Activated naive CD8-positive, alpha-beta T cell treated with anti-CD3 and anti-CD28 coated beads, Interleukin-2, amount 50 U/mL, for 24 hours (primary cell): Measurements from ENCODE around the gene TPCN2.
A peak's percentile ranks its signal among the peaks of the same experiment; 100 is the strongest.

Source experiments
- ATAC-seq: fragments of 150-1000 bp; cut with Tn5 transposase; one replicate; pipeline ENCODE4 v1.10.0; 2021
- DNase-seq: peaks from one replicate; pipeline ENCODE4 v3.0.0; 2021
- H3K27ac Mint-ChIP-seq: one replicate; pipeline ENCODE4 v1.8.0; 2021; ENCODE audit warnings: mild to moderate bottlenecking, mixed read lengths
- H3K27me3 Mint-ChIP-seq: one replicate; pipeline ENCODE4 v1.8.0; 2021; ENCODE audit warnings: mixed read lengths
- H3K36me3 Mint-ChIP-seq: one replicate; pipeline ENCODE4 v1.8.0; 2021; ENCODE audit warnings: low read depth, mixed read lengths
- H3K4me1 Mint-ChIP-seq: one replicate; pipeline ENCODE4 v1.8.0; 2021; ENCODE audit warnings: mixed read lengths
- H3K4me3 Mint-ChIP-seq: one replicate; pipeline ENCODE4 v1.8.0; 2021; ENCODE audit warnings: mild to moderate bottlenecking, moderate library complexity, mixed read lengths
- H3K9me3 Mint-ChIP-seq: one replicate; pipeline ENCODE4 v1.8.0; 2021; ENCODE audit warnings: mixed read lengths

The TPCN2 gene

GRCh38 chr11:69092263-69092662 is 43.5 kb downstream of the TPCN2 start:
- ATAC-seq (no peak), DNase-seq (no peak)
- Mint-ChIP-seq H3K36me3 (peaks cover 9% of the 10 kb centered on the region), H3K4me1 (no peaks in the 10 kb centered on the region), H3K27me3 (no peaks in the 10 kb centered on the region), H3K9me3 (no peaks in the 10 kb centered on the region), H3K4me3 (no peak overlapping the region), H3K27ac (no peak overlapping the region)

GRCh38 chr11:69093106-69093505 is 44.4 kb downstream of the TPCN2 start:
- no peak overlapping the region for H3K4me3 Mint-ChIP-seq

GRCh38 chr11:69094111-69094914 is 45.6 kb downstream of the TPCN2 start:
- Mint-ChIP-seq H3K27ac (no peak overlapping the region), H3K4me3 (no peak overlapping the region), H3K4me1 (no peaks in the 10 kb centered on the region), H3K9me3 (no peaks in the 10 kb centered on the region), H3K27me3 (no peaks in the 10 kb centered on the region), H3K36me3 (peaks cover 7% of the 10 kb centered on the region)
- DNase-seq (no peak), ATAC-seq (peak; percentile 16)

More at GRCh38 chr11:69093106-69093505, 44.4 kb downstream of the TPCN2 start:
- H3K27me3 Mint-ChIP-seq = no peaks in the 10 kb centered on the region
- no peak for ATAC-seq
- DNase-seq = no peak
- no peaks in the 10 kb centered on the region for H3K4me1 Mint-ChIP-seq
- H3K27ac Mint-ChIP-seq = no peak overlapping the region
- peaks cover 9% of the 10 kb centered on the region for H3K36me3 Mint-ChIP-seq
- no peaks in the 10 kb centered on the region for H3K9me3 Mint-ChIP-seq

- no peak overlapping the region for H3K27ac Mint-ChIP-seq
- no peaks in the 10 kb centered on the region for H3K9me3 Mint-ChIP-seq
- H3K4me1 Mint-ChIP-seq = no peaks in the 10 kb centered on the region
Measured at GRCh38 chr11:69094915-69095290, 46.2 kb downstream of the TPCN2 start.

GRCh38 chr11:69095300-69095699 is 46.6 kb downstream of the TPCN2 start:
- ATAC-seq (no peak), DNase-seq (no peak)
- H3K36me3 Mint-ChIP-seq = peaks cover 7% of the 10 kb centered on the region
- H3K9me3 Mint-ChIP-seq = no peaks in the 10 kb centered on the region
- no peaks in the 10 kb centered on the region for H3K4me1 Mint-ChIP-seq
- no peaks in the 10 kb centered on the region for H3K27me3 Mint-ChIP-seq
- H3K27ac Mint-ChIP-seq = no peak overlapping the region
- H3K4me3 Mint-ChIP-seq = no peak overlapping the region

More at GRCh38 chr11:69094915-69095290, 46.2 kb downstream of the TPCN2 start:
- Mint-ChIP-seq H3K4me3 (no peak overlapping the region), H3K27me3 (no peaks in the 10 kb centered on the region), H3K36me3 (peaks cover 7% of the 10 kb centered on the region)
- DNase-seq (no peak), ATAC-seq (peak; percentile 9)

- Mint-ChIP-seq H3K9me3 (no peaks in the 10 kb centered on the region), H3K4me1 (no peaks in the 10 kb centered on the region), H3K27ac (no peak overlapping the region), H3K27me3 (no peaks in the 10 kb centered on the region), H3K4me3 (no peak overlapping the region), H3K36me3 (peaks cover 7% of the 10 kb centered on the region)
- no peak for ATAC-seq
- no peak for DNase-seq
Measured at GRCh38 chr11:69096473-69096872, 47.7 kb downstream of the TPCN2 start.

GRCh38 chr11:69097263-69097662 is 48.5 kb downstream of the TPCN2 start:
- Mint-ChIP-seq H3K36me3 (peaks cover 3% of the 10 kb centered on the region), H3K27me3 (no peaks in the 10 kb centered on the region), H3K27ac (no peak overlapping the region), H3K4me3 (no peak overlapping the region), H3K9me3 (no peaks in the 10 kb centered on the region), H3K4me1 (no peaks in the 10 kb centered on the region)
- ATAC-seq = no peak
- DNase-seq = no peak

- DNase-seq = no peak
- H3K4me1 Mint-ChIP-seq = no peaks in the 10 kb centered on the region
- no peak overlapping the region for H3K27ac Mint-ChIP-seq
- no peaks in the 10 kb centered on the region for H3K9me3 Mint-ChIP-seq
- H3K4me3 Mint-ChIP-seq = no peak overlapping the region
- no peak for ATAC-seq
- peaks cover 4% of the 10 kb centered on the region for H3K27me3 Mint-ChIP-seq
- no peaks in the 10 kb centered on the region for H3K36me3 Mint-ChIP-seq
Measured at GRCh38 chr11:69099180-69099579, 50.4 kb downstream of the TPCN2 start.

GRCh38 chr11:69100454-69101114 is 51.9 kb downstream of the TPCN2 start:
- Mint-ChIP-seq H3K9me3 (no peaks in the 10 kb centered on the region), H3K36me3 (no peaks in the 10 kb centered on the region), H3K4me3 (no peak overlapping the region), H3K27me3 (peaks cover 4% of the 10 kb centered on the region), H3K27ac (no peak overlapping the region), H3K4me1 (no peaks in the 10 kb centered on the region)
- DNase-seq = no peak
- no peak for ATAC-seq

GRCh38 chr11:69101115-69101791 is 52.5 kb downstream of the TPCN2 start:
- H3K4me1 Mint-ChIP-seq = no peaks in the 10 kb centered on the region
- no peak overlapping the region for H3K4me3 Mint-ChIP-seq
- DNase-seq (peak; percentile 81), ATAC-seq (peak; percentile 87)
- no peak overlapping the region for H3K27ac Mint-ChIP-seq
- no peaks in the 10 kb centered on the region for H3K36me3 Mint-ChIP-seq
- H3K27me3 Mint-ChIP-seq = peaks cover 4% of the 10 kb centered on the region
- no peaks in the 10 kb centered on the region for H3K9me3 Mint-ChIP-seq

- ATAC-seq = no peak
- Mint-ChIP-seq H3K27me3 (peaks cover 4% of the 10 kb centered on the region), H3K4me3 (no peak overlapping the region), H3K27ac (no peak overlapping the region), H3K9me3 (no peaks in the 10 kb centered on the region), H3K36me3 (no peaks in the 10 kb centered on the region), H3K4me1 (no peaks in the 10 kb centered on the region)
- no peak for DNase-seq
Measured at GRCh38 chr11:69101792-69102695, 53.3 kb downstream of the TPCN2 start.

- Mint-ChIP-seq H3K4me1 (no peaks in the 10 kb centered on the region), H3K36me3 (no peaks in the 10 kb centered on the region), H3K27me3 (peaks cover 6% of the 10 kb centered on the region), H3K27ac (no peak overlapping the region), H3K4me3 (no peak overlapping the region), H3K9me3 (no peaks in the 10 kb centered on the region)
- DNase-seq (no peak), ATAC-seq (no peak)
Measured at GRCh38 chr11:69102732-69103615, 54.2 kb downstream of the TPCN2 start.

GRCh38 chr11:69104212-69104855 is 55.6 kb downstream of the TPCN2 start:
- H3K27me3 Mint-ChIP-seq = peaks cover 6% of the 10 kb centered on the region
- no peak overlapping the region for H3K4me3 Mint-ChIP-seq
- H3K4me1 Mint-ChIP-seq = no peaks in the 10 kb centered on the region
- ATAC-seq (no peak), DNase-seq (no peak)
- H3K27ac Mint-ChIP-seq = no peak overlapping the region
- H3K36me3 Mint-ChIP-seq = no peaks in the 10 kb centered on the region
- no peaks in the 10 kb centered on the region for H3K9me3 Mint-ChIP-seq
